Renal pelvis (tissue), 4 donors: ENCODE results near the gene KRTAP12-2. TPM values are rescaled to one million over a fixed set of nuclear protein-coding genes. Genes with fewer than 3 reads are reported as not detected.
"Not testable (repeated sequence)": the region's sequence is repeated elsewhere in the genome, so short reads cannot be mapped to it uniquely, and the experiment has no call there.

Source experiments
- DNase-seq: peaks from one replicate; pipeline ENCODE4 v3.0.0-alpha.2; 2013
- polyA plus RNA-seq, 3 donors: library from polyadenylated mRNA; unstranded; fragments of 120-200 nt; gene quantifications; one replicate each; pipeline ENCODE4 v1.2.1, GENCODE V29; 2013; ENCODE audit not compliant: insufficient read length in 3 of 3

Gene KRTAP12-2
- polyA plus RNA-seq, 3 donors = not detected

GRCh38 chr21:44650973-44651675 is 15.6 kb downstream of the KRTAP12-2 start:
- no peak for DNase-seq

DNA sequence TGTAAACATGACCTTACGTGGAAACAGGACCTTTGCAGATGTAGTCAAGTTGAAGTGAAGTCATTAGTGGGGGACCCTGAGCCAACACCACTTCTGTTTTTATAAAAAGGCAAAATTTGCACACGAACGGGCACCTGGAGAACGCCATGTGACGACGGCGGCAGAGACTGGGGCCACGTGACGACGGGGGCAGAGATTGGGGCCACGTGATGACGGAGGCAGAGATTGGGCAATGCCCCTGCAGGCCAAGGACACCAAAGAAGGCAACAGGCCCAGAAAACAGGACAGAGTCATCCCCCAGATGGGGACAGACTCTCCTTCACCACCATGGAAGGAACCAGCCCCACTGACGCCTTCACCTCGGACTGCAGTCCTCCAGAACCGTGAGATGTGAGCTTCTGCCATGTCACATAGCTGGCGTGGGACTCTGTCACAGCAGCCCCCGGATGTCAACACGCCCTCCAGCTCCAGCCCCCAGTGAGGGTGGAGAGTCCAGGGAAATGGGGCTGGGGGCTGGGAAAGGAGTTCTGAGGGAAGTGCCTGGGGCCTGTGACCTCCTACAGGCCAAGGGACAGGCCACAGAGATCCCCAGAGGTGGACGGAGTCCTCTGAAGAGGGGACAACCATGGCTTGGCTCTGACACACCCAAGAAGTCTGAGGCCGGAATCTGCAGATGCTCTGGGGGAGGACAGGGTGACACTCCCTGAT is 16.3 kb downstream of the KRTAP12-2 start:
- no peak for DNase-seq

GRCh38 chr21:44649521-44650100 is 17.1 kb downstream of the KRTAP12-2 start:
- DNase-seq = no peak

DNA sequence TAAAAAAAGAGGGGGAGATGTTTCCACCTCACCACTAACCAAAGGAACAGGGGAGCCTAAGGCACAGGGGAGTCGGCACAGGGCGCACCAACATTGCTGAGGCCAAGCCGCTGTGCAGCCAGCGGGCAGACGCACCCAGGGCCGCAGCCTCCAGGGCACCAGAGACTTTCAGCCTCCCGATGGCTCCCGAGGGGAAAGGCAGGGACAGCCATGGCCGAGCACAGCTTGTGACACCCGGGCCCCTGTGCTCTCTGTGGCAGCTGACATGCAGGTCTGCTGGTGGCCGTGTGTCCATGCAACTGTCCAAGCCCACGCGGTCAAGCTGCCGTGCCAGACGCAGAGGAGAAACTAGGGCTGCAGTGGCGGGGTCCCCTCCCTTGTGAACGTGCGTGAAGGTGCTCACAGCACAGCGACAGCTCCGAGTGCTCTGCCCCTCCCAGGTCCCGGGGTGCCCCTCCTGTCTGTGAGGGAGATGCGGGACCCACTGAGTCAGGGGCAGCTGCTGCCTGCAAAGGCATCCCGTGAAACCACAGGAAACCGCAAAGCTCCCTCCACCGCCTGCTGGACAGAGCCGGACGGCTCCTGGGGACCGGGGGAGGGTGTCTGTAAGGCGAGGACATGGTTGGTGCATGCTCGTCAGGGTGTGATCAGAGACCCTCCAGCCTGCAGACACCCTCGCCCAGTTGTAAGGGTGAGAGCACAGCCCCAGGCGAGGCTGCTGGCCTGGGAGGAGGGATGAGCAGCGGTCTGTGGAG is 18.0 kb downstream of the KRTAP12-2 start:
- DNase-seq = no peak

- DNase-seq = no peak
Measured at GRCh38 chr21:44647222-44647552, 19.5 kb downstream of the KRTAP12-2 start.

DNA sequence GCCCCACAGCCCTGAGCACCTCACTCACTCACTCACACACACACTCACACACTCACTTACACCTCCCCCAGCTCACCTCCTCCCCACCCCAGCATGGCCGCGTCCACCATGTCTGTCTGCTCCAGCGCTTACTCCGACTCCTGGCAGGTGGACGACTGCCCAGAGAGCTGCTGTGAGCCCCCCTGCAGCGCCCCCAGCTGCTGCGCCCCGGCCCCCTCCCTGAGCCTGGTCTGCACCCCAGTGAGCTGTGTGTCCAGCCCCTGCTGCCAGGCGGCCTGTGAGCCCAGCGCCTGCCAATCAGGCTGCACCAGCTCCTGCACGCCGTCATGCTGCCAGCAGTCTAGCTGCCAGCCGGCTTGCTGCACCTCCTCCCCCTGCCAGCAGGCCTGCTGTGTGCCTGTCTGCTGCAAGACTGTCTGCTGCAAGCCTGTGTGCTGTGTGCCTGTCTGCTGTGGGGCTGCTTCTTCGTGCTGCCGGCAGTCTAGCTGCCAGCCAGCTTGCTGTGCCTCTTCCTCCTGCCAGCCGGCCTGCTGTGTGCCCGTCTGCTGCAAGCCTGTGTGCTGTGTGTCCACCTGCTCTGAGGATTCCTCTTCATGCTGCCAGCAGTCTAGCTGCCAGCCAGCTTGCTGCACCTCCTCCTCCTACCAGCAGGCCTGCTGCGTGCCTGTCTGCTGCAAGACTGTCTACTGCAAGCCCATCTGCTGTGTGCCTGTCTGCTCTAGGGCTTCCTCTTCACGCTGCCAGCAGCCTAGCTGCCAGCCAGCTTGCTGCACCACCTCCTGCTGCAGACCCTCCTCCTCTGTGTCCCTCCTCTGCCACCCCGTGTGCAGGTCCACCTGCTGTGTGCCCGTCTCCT is 20.1 kb downstream of the KRTAP12-2 start, which contains the start of gene KRTAP10-11:
Gene KRTAP10-11, plus strand, starts transcription at position 49 of the 856 bp plus-strand sequence. Its CDS starts 45 bp downstream, at position 94.
- not testable (repeated sequence) for DNase-seq

GRCh38 chr21:44644878-44645277 is 21.8 kb downstream of the KRTAP12-2 start:
- DNase-seq = no peak

GRCh38 chr21:44643741-44644310 is 22.9 kb downstream of the KRTAP12-2 start:
- DNase-seq = peak; percentile 5

GRCh38 chr21:44640761-44641160 is 26.0 kb downstream of the KRTAP12-2 start:
- DNase-seq = no peak

DNA sequence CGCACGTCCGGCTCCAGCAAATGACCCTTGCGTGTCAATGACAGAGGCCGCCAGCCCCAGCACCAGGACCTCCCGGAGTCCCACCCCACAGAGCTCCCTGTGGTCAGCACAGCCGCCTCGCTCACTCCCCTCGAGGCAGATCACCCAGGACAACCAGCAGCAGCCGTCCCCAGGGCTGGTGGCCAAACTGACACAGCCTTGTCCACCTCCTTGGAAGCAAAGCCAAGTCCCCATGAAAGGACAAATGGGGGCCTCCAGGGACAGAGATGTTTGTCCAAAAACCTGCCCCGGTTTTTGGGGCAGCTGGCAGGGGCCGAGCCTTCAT is 27.4 kb downstream of the KRTAP12-2 start:
- no peak for DNase-seq

GRCh38 chr21:44638506-44639330 is 28.0 kb downstream of the KRTAP12-2 start:
- DNase-seq = not testable (repeated sequence)

- DNase-seq = not testable (repeated sequence)
Measured at GRCh38 chr21:44637851-44638348, 28.8 kb downstream of the KRTAP12-2 start.

- DNase-seq = no peak
Measured at GRCh38 chr21:44637018-44637850, 29.5 kb downstream of the KRTAP12-2 start, which contains the start of gene KRTAP10-10. Gene KRTAP10-10 (plus strand): TSS chr21:44637356. CDS start chr21:44637418, 62 bp downstream.

- no peak for DNase-seq
Measured at GRCh38 chr21:44636209-44637017, 30.3 kb downstream of the KRTAP12-2 start.

DNA sequence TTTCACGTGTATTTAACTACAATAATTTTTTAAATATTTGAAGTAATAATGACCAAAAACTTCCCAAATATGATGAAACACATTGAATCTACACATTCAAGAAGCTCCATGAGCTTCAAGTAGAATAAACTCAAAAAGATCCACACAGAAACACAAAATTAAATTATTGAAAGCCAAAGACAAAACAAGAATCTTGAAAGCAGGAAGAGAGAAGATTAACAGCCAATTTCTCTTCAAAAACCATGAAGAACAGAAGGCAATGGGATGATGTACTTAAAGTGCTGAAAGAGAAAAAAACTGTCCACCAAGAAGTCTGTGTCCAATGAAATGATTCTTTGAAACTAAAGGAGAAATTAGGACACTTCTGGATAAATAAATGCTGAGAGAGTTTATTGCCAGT is 34.7 kb downstream of the KRTAP12-2 start:
- no peak for DNase-seq

GRCh38 chr21:44630440-44630839 is 36.3 kb downstream of the KRTAP12-2 start:
- DNase-seq = no peak

- no peak for DNase-seq
Measured at GRCh38 chr21:44628707-44629391, 37.9 kb downstream of the KRTAP12-2 start.
